NCI-H2227 treated with DMSO at 0.1 percent for 48 hours (cell line): ENCODE data around the gene L3MBTL1.

Experiments used
- DNase-seq: peaks from one replicate; lab custom pipeline; 2025; lab: John Stamatoyannopoulos, UW

Gene L3MBTL1

GRCh38 chr20:43535370-43536004 is 28.0 kb downstream of the L3MBTL1 start:
- no peak for DNase-seq

GRCh38 chr20:43536041-43536816 is 28.7 kb downstream of the L3MBTL1 start:
- DNase-seq, result no peak

- no peak for DNase-seq
Observed at GRCh38 chr20:43536817-43537440, 29.4 kb downstream of the L3MBTL1 start.

GRCh38 chr20:43537921-43538877 is 30.7 kb downstream of the L3MBTL1 start:
- DNase-seq, result no peak

- DNase-seq, result no peak
Observed at GRCh38 chr20:43538878-43539700, 31.6 kb downstream of the L3MBTL1 start.

GRCh38 chr20:43539975-43540672 is 32.6 kb downstream of the L3MBTL1 start:
- no peak for DNase-seq

- DNase-seq, result no peak
Observed at GRCh38 chr20:43540673-43541060, 33.2 kb downstream of the L3MBTL1 start.

- no peak for DNase-seq
Observed at GRCh38 chr20:43541214-43541613, 33.7 kb downstream of the L3MBTL1 start.

- DNase-seq, result no peak
Observed at GRCh38 chr20:43542161-43542560, 34.7 kb downstream of the L3MBTL1 start.

- no peak for DNase-seq
Observed at GRCh38 chr20:43542674-43543073, 35.2 kb downstream of the L3MBTL1 start.

GRCh38 chr20:43543138-43543537 is 35.6 kb downstream of the L3MBTL1 start:
- DNase-seq, result no peak

- no peak for DNase-seq
Observed at GRCh38 chr20:43544501-43544900, 37.0 kb downstream of the L3MBTL1 start.

- no peak for DNase-seq
Observed at GRCh38 chr20:43545837-43546578, 38.5 kb downstream of the L3MBTL1 start.

GRCh38 chr20:43548273-43548880 is 40.9 kb downstream of the L3MBTL1 start:
- DNase-seq, result no peak

- no peak for DNase-seq
Observed at GRCh38 chr20:43549416-43550065, 42.0 kb downstream of the L3MBTL1 start.

- DNase-seq, result no peak
Observed at GRCh38 chr20:43550456-43550855, 43.0 kb downstream of the L3MBTL1 start.

GRCh38 chr20:43554369-43554768 is 46.9 kb downstream of the L3MBTL1 start:
- DNase-seq, result no peak

GRCh38 chr20:43558412-43559146 is 51.1 kb downstream of the L3MBTL1 start, which contains the start of gene SGK2:
SGK2 (plus strand) TSS chr20:43559027; CDS start chr20:43566496, 7,469 bp downstream.
- no peak for DNase-seq
